ENCODE data around the gene RHOT2. TPM values are rescaled to one million over a fixed set of nuclear protein-coding genes. Genes with fewer than 3 reads are reported as not detected.

RHOT2 gene
- total RNA-seq, 1 donor from 2014 or later = 95.9 TPM

DNA sequence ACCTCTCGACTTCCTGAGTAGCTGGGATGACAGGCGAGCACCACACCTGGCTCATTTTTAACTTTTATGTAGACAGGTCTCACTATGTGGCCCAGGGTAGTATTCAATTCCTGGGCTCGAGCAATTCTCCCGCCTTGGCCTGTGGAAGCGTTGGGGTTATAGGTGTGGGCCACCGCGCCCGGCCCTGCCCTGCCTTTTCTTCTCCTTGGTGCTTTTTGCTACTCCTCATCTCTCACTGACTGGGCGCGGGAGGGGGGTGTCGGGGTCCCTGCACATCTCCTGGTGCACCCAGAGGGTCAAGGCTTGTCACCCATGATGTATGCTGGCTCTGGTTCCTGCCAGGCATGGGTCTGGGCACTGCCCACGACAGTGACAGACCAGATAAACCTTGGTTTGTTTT, 23.4 kb upstream of the RHOT2 start:
- ATAC-seq = no peak
- intact Hi-C loops (cut with DNase I) = no loop called here
- no peak for DNase-seq (ENCODE audit: low spot score)

DNA sequence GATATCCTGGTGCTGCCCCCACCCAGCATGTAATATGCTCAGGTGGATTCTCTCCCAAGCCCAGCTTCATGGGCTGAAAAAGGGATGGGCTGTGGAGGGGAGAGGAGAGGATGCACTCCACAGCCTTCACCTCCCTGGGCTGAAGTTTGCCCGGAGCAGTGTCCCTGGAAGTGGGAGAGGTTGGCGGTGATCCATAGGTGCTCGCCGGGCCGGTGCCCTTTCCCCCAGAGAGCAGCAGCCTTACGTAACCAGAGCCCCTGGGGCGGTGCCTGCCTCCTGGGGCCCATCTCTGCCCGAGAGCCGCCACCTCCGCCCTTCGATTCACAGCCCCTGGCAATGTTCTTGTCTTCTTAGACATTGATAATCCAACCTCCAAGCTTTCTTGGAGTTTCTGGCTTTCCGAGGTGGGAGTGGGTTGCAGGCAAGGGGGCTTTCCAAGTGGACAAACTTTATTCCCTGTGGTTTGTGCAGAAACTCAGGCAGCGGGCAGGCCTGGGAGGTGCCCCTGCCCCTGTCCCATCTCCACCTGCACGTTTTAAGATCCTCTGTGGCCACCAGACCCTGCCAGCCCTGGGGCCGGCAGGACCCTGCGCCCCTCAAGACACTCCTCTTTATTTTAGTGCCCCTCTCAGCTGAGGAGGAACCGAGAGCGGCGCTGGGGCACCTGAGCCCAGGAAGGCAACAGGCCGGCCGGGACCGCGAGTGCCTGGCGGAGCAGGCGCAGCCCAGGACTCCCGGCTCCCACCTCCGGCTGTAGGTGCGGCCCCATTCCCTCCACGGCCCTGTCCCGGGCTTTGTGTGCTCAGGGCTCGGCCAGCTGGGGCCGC, 21.9 kb upstream of the RHOT2 start:
- DNase-seq (ENCODE audit: low spot score) (no peak), ATAC-seq (no peak)
- intact Hi-C loops (cut with DNase I) = no loop called here

DNA sequence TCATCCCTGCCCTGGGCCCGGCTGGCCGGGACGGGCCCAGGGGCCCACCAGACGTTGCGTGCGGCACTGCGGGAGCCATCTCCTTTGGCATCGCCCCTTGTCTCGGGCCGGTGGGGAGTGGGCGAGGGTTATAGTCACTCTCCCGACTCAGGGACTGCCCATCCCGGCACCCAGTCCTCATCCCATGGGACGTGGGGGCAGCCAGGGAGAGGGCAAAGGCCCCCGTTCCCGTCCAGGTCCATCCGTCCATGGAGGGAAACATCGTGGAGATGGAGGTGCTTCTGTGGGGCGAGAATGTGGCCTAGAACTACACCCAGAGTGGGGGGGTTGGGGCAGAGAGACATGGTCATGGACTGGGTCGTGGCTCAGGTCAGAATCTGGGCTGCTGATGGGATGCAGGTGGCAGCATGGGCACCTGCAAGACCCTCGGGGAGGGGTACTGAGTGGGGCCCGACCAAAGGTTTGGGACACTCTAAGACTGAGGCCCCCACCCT, 21.2 kb upstream of the RHOT2 start:
- DNase-seq (ENCODE audit: low spot score) (no peak), ATAC-seq (no peak)
- intact Hi-C loops (cut with DNase I) = no loop called here

DNA sequence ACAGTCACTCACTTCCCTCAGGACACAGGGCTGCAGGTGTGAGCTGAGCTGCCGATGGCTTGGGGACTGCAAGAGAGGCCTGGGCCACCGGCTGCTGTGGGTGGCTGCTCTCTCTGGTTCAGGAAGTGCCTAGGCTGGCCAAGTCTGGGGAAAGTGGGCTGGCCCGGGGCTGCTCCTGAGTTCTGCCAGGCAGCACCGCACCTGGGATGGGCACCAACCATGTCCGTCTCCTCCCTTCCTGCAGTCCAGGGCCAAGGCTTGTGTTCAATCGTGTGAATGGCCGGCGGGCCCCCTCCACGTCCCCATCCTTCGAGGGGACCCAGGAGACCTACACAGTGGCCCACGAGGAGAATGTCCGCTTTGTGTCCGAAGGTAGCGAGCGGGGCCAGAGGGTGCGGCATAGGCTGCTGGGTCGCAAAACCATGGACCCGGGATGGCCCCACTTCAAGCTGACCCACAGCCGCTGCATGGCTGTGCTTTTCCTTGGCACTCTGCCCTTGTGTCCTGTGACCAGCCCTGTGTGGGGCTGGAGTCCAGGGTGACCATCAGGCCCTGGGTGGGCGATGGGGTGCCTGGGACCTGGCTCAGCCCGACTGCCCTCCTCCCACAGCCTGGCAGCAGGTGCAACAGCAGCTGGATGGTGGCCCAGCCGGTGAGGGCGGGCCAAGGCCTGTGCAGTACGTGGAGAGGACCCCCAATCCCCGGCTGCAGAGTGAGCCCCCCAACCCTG, 20.6 kb upstream of the RHOT2 start:
- intact Hi-C loops (cut with DNase I) = no loop called here
- ATAC-seq (peak; percentile 3), DNase-seq (ENCODE audit: low spot score) (no peak)

DNA sequence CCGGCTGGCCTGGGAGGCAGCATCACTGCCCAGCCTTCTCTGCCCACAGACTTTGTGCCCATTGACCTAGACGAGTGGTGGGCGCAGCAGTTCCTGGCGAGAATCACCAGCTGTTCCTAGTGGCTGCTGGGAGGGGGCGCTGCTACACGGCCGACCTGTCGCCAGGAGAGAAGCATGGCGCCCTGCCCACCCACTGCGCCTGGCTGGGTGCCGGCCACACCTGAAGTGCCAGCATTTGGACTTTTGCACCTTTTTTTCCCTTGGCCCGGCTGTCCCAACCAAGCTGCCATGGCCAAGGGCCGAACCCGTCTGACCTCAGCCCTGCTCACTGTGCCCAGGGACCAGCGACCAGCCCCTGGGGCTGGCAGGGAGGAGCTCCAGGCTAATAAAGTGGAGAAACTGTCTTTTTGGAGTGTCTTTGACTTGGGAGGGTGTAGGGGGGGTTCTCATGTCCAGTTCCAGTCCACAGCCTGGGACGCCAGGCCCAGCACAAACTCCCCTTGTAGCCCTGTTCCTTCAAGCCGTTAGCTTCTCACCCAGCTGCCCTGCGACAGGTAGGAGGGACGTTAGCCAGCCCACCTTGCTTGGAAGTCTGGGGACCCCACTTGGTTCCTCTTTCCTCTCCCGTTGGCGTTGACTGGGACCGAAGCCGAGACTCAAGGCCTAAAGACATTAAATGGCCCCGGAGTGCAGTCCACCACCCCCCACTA, 19.7 kb upstream of the RHOT2 start:
- ATAC-seq (no peak), DNase-seq (ENCODE audit: low spot score) (no peak)
- intact Hi-C loops (cut with DNase I) = no loop called here

DNA sequence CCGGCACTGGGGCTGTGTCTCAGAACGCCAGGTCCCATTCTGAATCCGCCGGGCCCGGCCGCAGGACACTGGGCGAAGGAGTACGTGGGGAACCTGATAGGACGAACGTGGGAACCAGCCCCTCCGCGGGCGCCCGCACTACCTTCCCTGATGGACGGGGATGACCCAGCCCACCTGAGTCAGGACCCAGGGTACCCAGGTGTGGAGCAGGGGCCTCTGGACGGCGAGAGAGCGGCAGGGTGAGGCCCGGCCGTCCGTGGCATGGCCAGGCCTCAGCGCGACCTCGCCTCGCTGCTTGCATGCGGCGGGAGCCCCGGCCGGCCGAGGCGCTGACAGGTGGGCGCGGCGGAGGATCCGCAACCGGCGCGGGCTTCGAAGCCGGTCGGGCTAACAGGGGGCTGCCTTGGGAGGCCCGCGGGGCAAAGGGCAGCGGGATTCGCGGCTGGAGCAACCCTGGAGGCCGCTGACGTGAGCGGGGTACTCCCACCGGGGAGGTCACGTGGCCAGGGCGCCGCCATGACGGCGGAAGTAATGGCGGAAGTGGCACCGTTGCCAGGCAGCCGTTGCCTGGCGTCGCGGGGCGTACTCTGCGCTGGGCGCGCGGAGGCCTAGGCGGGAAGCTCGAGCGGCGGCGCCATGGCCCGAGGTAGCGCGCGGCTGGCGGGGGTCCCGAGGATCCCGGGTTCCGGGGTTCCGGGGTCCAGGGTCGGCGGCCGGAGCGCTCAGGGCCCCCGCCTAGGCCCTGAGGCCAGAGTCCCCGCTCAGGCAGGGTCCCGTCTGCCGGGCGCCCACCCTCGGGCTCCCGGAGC, 18.9 kb upstream of the RHOT2 start, which contains the start of gene WDR90:
TSS of gene WDR90 (plus strand) at position 585 of the 809 bp plus-strand sequence. CDS start at position 637, 52 bp downstream.
- intact Hi-C loops (cut with DNase I) = no loop called here
- peak; percentile 95 for ATAC-seq
- DNase-seq (ENCODE audit: low spot score) = peak; percentile 97

DNA sequence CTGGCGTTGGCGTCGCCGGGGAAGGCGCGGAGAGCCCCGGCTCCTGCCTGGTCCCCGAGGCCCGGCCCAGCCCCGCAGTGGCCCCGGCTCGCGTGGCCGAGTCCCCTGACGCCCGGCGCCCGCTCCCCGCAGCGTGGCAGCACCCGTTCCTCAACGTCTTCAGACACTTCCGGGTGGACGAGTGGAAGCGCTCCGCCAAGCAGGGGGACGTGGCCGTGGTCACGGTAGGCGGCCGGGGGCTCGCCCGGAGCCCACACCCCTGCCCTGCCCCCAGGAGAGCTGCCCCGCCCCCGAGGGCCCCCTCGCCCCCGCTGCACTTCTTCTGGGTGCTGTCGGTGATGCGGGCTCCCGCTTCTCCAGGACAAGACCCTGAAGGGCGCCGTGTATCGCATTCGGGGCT, 18.3 kb upstream of the RHOT2 start:
- DNase-seq (ENCODE audit: low spot score) (no peak), ATAC-seq (no peak)
- intact Hi-C loops (cut with DNase I) = loop anchor here (10.0 kb wide), 1 partner anchor 65 kb away; no protein-coding TSS in a partner anchor

DNA sequence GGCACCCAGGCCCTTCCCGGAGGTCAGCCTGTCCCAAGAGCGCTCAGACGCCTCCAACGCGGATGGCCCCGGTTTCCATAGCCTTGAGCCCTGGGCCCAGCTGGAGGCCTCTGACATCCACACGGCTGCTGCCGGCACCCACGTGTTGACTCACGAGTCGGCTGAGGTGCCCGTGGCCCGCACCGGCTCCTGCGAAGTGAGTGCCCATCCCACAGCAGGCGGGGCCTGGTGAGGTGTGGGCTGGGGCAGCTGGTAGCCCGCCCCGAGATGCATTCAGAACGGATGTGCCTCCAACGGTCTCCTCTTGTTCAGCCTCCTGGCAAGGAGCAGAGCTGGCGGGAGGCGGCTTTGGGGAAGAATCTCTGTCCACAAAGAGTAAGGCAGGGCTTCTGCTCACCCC, 16.1 kb upstream of the RHOT2 start:
- DNase-seq (ENCODE audit: low spot score) (no peak), ATAC-seq (no peak)
- intact Hi-C loops (cut with DNase I) = loop anchor here (10.0 kb wide), 1 partner anchor 67 kb away; no protein-coding TSS in a partner anchor

DNA sequence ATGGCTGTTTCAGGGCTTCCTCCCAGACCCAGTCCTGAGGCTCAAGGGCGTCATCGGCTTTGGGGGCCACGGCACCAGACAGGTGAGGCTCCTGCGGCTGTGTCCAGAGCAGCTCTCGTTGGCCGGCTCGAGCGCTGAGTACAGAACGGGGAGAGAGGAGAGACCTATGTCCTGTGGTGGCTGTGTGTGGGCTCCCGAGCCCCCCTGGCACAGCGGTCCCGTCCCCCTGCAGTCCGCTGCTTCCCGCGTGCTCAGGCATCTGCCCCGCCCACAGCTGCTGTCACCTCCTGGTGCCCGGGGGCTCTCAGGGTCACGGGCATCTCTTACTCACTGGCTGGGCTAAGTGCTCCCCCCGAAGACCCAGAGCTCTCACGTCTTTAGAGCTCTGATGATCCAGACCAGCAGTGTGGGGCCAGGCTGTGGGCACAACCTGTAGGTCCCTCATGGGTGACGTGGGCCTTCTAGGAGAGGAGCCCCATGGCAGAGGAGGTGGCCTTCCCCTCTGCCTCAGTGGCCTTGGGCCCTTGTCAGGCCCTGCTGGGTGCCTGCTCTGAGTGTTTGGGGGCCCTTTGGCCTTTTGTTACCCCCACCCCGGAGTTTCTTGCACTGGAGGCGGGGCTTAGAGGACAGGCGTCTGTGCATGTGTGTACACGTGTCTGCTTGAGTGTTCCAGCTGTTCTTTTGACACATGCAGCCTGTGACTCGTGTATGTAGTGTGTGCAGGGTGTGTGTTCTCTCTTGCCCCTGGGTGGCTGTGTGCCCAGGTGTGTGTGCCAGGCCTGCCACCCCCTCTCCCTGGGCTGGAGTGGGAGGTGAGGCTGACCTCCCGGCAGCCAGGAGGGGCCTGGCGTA, 15.3 kb upstream of the RHOT2 start:
- DNase-seq (ENCODE audit: low spot score) (no peak), ATAC-seq (no peak)
- intact Hi-C loops (cut with DNase I) = loop anchor here (10.0 kb wide), 1 partner anchor 68 kb away; no protein-coding TSS in a partner anchor

DNA sequence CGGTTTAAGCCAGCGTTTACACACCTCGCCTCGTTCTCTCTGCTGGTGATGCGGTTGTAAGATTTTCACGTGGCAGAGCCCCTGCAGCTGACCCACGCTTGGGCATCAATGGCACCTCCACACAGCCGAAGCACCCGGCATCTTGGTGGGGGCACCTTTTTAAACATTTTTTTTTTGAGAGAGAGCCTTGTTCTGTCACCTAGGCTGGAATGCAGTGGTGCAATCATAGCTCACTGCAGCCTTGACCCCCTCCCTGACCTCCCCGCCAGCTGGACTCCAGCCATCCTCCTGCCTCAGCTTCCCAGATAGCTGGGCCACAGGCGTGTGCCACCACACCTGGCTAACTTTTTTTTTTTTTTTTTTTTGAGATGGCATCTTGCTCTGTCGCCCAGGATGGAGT, 13.9 kb upstream of the RHOT2 start:
- DNase-seq (ENCODE audit: low spot score) = no peak
- intact Hi-C loops (cut with DNase I) = loop anchor here (10.0 kb wide), 1 partner anchor 69 kb away; no protein-coding TSS in a partner anchor
- ATAC-seq = no peak

DNA sequence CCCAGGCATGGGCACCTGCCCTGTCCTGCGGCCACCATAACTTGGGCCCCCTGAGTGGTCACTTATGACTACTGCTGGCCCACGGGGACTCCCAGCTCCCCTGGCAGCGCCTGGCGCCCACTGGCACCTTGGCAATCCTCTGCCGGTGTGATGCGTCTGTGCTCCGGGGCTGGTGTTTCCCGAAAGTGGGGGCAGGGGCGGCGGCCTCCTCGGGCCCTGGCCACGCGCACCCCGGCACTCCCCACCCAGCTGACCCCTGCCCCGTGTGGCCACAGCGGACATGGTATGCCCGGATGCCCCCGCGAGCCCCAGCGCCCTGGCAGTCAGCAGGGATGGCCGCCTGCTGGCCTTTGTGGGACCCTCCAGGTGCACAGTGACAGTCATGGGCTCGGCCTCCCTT, 10.4 kb upstream of the RHOT2 start:
- intact Hi-C loops (cut with DNase I) = loop anchor here (10.0 kb wide), 1 partner anchor 73 kb away; no protein-coding TSS in a partner anchor
- DNase-seq (ENCODE audit: low spot score) (no peak), ATAC-seq (no peak)

DNA sequence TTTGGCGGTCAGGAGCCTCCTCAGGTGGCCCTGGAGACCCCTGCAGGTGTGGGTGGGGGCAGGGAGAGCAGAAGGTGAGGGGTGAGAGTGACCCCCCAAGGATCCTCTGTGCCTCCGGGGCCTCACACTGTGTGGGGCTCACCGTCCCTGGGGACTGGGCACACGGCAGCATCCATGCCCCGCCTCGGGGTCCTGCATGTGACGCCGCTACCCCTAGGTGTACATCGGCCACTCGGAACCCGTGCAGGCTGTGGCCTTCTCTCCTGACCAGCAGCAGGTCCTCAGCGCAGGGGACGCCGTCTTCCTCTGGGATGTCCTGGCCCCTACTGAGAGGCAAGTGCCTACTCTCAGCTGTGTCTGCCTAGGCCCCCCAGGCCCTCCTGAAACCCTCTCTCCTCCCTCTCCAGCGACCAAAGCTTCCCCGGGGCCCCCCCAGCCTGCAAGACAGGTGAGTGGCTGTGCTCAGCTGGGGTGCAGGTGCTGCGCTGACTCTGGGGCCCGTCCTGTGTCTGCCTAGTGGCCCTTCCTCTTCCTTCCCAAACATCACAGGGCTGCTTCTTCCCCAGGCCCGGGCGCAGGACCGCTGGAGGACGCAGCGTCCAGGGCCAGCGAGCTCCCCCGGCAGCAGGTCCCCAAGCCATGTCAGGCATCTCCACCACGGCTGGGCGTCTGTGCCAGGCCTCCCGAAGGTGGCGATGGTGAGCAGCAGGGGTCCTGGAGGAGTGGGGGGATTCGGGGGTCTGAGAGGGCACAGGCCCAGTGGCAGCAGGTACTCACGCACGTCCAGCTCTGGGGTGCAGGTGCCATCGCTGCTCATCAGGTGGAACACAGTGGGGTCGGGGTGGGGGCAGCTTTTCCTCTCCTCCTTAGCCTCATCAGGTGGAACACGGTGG, 9.0 kb upstream of the RHOT2 start:
- no peak for DNase-seq (ENCODE audit: low spot score)
- intact Hi-C loops (cut with DNase I) = loop anchor here (10.0 kb wide), 1 partner anchor 74 kb away; no protein-coding TSS in a partner anchor
- no peak for ATAC-seq

DNA sequence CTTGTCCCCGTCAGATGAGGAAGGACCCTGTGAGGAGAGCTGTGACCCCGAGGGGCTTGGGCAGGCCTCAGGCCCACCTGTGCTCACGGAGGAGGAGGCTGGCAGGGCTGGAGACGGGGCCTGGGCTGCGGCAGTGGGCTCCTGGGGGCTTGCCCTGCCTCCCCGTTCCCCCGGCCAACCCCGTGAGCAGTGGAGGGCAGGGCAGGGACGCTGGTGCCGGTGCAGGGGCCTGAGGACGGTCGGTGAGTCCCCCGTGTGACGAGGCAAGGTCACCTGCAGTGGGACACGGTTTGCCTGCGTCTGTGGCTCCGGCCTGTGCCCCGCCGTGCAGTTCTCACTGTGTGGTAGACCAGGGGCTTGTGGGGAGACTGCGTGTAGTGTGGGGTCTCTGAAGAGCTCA, 8.3 kb upstream of the RHOT2 start:
- intact Hi-C loops (cut with DNase I) = loop anchor here (10.0 kb wide), 1 partner anchor 75 kb away; no protein-coding TSS in a partner anchor
- DNase-seq (ENCODE audit: low spot score) = no peak
- ATAC-seq = no peak

DNA sequence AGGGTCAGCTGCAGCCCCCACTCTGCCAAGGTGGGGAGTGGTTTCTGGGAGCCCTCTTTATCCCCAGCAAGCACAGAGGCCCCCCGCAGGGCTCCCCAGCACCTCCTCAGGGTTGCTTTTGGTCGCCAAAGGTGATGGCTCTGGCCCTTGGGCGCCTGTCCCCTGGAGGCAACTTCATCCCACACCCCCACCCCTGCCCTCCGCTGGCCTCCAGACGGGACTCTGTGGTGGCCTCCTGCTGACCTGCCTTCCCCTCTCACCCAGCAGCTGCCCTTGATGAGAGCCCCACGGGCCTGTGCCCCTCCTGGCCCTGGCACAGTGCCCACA, 7.8 kb upstream of the RHOT2 start:
- DNase-seq (ENCODE audit: low spot score) (no peak), ATAC-seq (no peak)
- intact Hi-C loops (cut with DNase I) = no loop called here

DNA sequence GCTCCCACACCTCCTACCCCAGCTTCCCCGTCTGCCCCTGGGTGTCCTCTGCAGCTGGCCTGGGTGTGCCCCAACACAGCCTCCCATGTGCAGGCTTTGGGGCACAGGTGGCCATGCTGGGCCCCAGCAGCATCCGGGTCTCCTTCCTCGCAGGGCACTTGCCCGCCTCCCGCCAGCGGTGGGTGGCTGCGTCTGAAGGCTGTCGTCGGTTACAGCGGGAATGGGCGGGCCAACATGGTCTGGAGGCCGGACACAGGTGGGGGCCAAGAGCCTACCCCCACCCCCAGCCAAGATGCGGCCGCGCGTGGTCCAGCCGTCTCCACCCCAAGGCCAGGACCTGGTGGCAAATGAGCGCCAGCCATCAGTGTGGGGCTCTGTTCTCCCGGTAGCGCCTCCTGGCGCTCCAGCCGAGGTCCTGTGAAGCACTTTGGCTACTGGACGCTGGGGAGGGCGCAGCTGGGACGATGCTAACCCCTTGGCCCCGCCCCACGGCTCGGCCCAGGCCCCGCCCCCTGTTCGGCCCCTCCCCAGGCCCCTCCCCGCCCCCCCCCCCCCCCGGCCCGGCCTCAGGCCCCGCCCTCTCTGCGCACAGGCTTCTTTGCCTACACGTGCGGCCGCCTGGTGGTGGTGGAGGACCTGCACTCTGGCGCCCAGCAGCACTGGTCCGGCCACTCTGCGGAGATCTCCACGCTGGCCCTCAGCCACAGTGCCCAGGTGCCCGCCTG, 7.3 kb upstream of the RHOT2 start:
- intact Hi-C loops (cut with DNase I) = no loop called here
- DNase-seq (ENCODE audit: low spot score) (peak; percentile 94), ATAC-seq (peak; percentile 92)

DNA sequence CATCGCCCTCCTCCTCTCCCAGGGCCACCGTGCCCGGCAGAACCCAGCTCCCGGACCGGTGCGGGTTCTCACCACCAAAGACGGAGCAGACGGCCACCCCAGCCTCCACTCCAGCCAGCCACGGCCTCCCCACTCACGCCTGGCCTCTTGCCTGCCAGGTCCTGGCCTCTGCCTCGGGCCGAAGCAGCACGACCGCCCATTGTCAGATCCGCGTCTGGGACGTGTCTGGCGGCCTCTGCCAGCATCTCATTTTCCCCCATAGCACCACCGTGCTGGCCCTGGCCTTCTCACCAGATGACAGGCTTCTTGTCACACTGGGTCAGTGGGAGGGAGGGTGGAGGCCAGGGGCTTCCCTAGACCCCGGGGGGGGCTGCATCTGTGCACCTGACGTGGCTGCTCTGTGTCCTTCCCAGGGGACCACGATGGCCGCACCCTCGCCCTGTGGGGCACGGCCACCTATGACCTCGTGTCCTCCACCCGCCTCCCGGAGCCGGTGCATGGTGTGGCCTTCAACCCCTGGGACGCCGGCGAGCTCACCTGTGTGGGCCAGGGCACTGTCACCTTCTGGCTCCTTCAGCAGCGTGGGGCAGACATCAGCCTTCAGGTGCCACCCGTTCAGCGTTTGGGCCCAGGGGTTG, 6.6 kb upstream of the RHOT2 start:
- intact Hi-C loops (cut with DNase I) = no loop called here
- DNase-seq (ENCODE audit: low spot score) (no peak), ATAC-seq (peak; percentile 20)
